Skeletal muscle cell (primary cell): ENCODE measurements around the gene TTF1.
"Not testable (repeated sequence)": the region's sequence is repeated elsewhere in the genome, so short reads cannot be mapped to it uniquely, and the experiment has no call there.

Source experiments
- DNase-seq: peaks from one replicate; pipeline ENCODE4 v3.0.0-alpha.2; 2010; ENCODE audit warnings: low read depth
- H3K4me3 ChIP-seq: 2 replicates; pipeline ENCODE4 v1.5.1; 2011; ENCODE audit warnings: low read depth, mild to moderate bottlenecking, control low read depth, low read length, moderate library complexity

Gene TTF1

GRCh38 chr9:132414731-132415130, 8.1 kb upstream of the TTF1 start:
- H3K4me3 ChIP-seq: no peak overlapping the region
- DNase-seq: no peak

GRCh38 chr9:132413926-132414325, 7.3 kb upstream of the TTF1 start:
- no peak for DNase-seq
- H3K4me3 ChIP-seq: no peak overlapping the region

GRCh38 chr9:132412089-132412488, 5.4 kb upstream of the TTF1 start:
- DNase-seq: no peak
- no peak overlapping the region for H3K4me3 ChIP-seq

- DNase-seq: no peak
- H3K4me3 ChIP-seq: no peak overlapping the region
Measured at GRCh38 chr9:132411091-132411508, 4.5 kb upstream of the TTF1 start.

GRCh38 chr9:132410642-132411041, 4.0 kb upstream of the TTF1 start:
- H3K4me3 ChIP-seq: peak overlapping the region; percentile 57
- DNase-seq: no peak

- H3K4me3 ChIP-seq: peak within 1 kb of the TSS; percentile 57
- peak; percentile 4 for DNase-seq
Measured at GRCh38 chr9:132409828-132410528, 3.3 kb upstream of the TTF1 start, which contains the start of gene CFAP77. Gene CFAP77 (plus strand): TSS chr9:132410211. CDS start chr9:132410272, 61 bp downstream.

GRCh38 chr9:132408521-132408920, 1.9 kb upstream of the TTF1 start:
- no peak overlapping the region for H3K4me3 ChIP-seq
- DNase-seq: no peak

- no peak for DNase-seq
- H3K4me3 ChIP-seq: peak overlapping the region; percentile 68
Measured at GRCh38 chr9:132407196-132407595, 556 bp upstream of the TTF1 start.

- no peak overlapping the region for H3K4me3 ChIP-seq
- no peak for DNase-seq
Measured at GRCh38 chr9:132404228-132404881, 2.3 kb downstream of the TTF1 start.

GRCh38 chr9:132401824-132402223, 4.8 kb downstream of the TTF1 start:
- no peak overlapping the region for H3K4me3 ChIP-seq
- DNase-seq: no peak

- H3K4me3 ChIP-seq: no peak overlapping the region
- DNase-seq: no peak
Measured at GRCh38 chr9:132395560-132395959, 11.1 kb downstream of the TTF1 start.

GRCh38 chr9:132391449-132391848, 15.2 kb downstream of the TTF1 start:
- DNase-seq: no peak
- H3K4me3 ChIP-seq: no peak overlapping the region

- DNase-seq: no peak
Measured at GRCh38 chr9:132390966-132391365, 15.7 kb downstream of the TTF1 start.

GRCh38 chr9:132387133-132387532, 19.5 kb downstream of the TTF1 start:
- no peak for DNase-seq
- no peak overlapping the region for H3K4me3 ChIP-seq

More at GRCh38 chr9:132390966-132391365, 15.7 kb downstream of the TTF1 start:
- H3K4me3 ChIP-seq: no peak overlapping the region

GRCh38 chr9:132384376-132384775, 22.3 kb downstream of the TTF1 start:
- DNase-seq: no peak
- no peak overlapping the region for H3K4me3 ChIP-seq

- H3K4me3 ChIP-seq: no peak overlapping the region
- DNase-seq: no peak
Measured at GRCh38 chr9:132383462-132383883, 23.2 kb downstream of the TTF1 start.

- H3K4me3 ChIP-seq: no peak overlapping the region
- DNase-seq: no peak
Measured at GRCh38 chr9:132381966-132382541, 24.6 kb downstream of the TTF1 start.

- DNase-seq, H3K4me3 ChIP-seq: not testable (repeated sequence)
Measured at GRCh38 chr9:132378416-132378815, 28.2 kb downstream of the TTF1 start.

- DNase-seq, H3K4me3 ChIP-seq: not testable (repeated sequence)
Measured at GRCh38 chr9:132377769-132378168, 28.9 kb downstream of the TTF1 start.

GRCh38 chr9:132372177-132373095, 34.2 kb downstream of the TTF1 start:
- H3K4me3 ChIP-seq: no peak overlapping the region
- no peak for DNase-seq
